Endothelial cell of hepatic sinusoid (primary cell): ENCODE results near the gene ZNF664.

Experiments used
- in situ Hi-C: cut with HindIII; loops from 2 replicates; pipeline ENCODE4 v1.10.0; 2017; ENCODE audit warnings: low sequenced_read_pairs

The ZNF664 gene

DNA sequence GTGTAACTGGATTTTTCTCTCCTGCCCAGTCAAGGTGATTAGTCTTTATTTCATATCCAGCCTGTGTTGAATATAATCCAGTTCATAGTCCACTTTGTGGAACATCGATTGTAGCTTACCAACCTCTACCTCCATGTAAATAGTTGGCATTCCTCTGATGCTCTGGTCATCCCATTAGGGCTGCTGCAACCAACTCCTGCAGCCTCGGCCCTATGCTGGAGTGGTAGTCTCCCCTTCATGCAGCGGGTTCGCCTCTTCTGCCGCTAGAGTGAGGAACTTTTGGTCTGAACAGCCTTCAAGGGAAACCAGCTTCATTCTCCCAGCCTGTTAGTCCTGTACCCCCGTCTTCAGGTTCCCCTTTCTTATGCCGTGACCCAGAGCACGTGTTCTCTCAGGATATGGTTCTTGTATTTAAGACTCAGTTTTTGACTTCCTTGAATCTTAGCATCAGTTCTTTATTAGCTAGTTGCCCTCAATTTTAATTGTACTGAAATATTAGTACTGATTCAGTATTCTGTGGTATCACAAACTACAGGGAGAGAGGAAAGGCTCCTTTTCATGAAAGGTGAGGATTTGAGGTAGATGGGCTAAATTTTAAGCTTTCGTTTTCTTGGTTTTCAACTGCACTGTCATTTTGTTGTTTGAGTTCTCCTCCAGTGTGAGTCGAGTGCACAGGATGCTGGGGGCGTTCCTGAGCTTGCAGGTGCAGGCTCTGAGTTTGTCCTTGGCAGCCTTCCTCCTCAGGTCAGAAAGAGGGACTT is 33.2 kb downstream of the ZNF664 start:
- in situ Hi-C loops: no loop called here

DNA sequence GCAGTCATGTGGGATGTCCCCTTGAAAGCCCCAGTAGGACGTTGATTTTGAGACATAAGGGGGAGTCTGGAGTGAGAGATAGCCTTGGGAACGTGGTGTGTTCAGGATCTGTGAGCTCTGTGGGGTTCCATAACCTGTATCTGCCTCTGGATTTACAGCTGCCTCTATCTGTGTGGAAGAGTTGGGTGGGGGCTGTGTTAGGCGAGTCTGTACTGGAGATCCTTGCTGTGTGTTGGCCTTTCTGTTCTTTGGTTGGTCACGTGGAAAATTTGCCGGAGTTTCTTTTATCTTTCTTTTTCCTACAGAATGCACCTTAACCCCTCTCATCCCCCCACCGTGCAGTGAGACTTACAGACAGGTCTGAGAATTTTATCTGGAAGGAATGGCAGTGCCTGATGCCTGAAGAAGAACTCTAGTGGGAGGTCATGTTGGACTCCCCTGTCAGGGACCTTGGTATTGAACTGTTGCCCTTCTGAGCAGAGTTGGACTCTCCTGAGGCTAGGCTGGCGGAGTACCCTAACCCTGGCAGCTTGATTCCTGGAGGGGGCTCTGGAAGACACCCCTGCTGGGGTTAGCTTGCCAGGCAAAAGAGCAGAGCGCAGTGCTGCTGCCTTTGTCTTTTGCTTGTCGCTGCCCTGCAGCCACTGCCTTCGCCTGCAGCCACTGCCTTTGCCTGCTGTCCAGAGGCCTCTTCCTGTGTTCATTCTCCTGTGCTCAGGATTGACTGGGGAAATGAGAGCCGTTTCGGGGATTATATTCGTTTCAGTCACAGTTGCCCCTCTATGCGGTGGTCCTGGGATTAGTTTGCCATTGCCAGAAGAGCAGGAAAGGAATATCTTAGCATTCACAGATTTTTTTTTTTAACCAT is 34.1 kb downstream of the ZNF664 start:
- in situ Hi-C loops: no loop called here

DNA sequence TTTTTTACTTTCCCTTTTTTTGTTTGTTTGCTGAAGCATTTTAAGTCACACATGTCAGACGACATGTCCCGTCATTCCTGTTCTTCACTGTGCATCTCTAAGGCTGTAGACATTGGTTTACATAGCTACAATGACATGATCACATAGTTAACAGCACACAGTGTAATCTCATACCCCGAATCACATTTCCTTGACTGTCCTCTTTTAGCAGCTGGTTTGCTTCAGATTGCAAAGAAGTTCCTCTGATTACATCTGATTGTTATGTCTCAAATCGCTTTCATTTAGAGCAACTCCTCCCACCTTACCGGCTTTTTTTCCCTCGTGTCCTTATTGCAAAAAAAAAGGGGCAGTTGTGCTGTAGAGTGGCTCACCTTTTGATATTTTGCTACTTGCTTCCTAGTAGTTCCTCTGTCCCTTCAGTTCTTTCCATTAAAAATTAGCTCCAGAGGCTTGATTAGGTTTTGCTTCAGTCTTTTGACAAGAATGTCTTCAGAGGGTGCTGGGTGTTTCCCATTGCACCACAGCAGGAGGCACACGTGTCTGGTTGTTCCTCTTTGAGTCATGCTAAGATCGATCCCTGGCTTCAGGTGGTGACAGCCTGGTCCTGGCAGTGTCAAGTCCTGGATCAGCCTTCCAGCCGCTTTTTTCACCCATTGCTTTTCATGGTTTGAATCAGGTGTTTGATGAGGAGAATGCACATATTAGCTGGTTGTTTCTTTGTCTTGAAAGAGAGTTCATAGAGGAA is 35.0 kb downstream of the ZNF664 start:
- in situ Hi-C loops: no loop called here

DNA sequence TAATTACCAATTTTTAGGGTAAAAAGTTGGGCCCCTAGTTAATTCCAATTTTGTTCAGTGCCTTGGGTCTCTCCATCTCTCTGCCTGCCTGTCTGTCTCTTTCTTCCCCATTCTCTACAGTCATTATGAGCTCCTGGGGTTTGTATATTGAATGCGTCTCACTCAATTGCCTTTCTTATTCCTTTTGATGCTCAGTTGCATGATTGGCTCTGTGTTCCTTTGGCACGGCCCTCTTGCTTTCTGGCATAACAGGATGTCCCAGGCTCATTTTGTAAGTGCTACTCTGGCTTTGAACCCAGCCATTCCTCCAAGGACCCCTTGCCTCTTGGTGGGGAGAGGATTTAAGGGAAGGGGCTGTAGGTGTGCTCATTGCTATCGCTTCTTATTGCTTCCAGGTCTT is 35.6 kb downstream of the ZNF664 start:
- in situ Hi-C loops: no loop called here

DNA sequence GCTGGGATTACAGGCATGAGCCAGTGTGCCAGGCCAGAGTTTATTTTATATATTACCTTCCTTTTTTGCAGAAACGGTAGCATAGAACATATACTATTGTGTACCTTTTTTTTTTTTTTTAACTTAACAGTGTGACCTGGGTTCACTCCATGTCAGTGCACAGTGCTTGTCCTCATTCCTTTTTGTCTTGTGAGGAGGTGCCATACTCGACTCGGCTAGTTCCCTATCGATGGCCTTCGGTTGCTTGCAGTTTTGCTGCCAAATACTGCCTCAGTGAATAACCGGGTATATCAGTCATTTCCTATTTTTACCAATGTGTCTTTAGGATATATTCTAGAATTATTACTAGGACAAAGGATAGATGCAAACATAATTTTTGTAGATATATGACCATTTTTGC is 36.8 kb downstream of the ZNF664 start:
- in situ Hi-C loops: no loop called here

DNA sequence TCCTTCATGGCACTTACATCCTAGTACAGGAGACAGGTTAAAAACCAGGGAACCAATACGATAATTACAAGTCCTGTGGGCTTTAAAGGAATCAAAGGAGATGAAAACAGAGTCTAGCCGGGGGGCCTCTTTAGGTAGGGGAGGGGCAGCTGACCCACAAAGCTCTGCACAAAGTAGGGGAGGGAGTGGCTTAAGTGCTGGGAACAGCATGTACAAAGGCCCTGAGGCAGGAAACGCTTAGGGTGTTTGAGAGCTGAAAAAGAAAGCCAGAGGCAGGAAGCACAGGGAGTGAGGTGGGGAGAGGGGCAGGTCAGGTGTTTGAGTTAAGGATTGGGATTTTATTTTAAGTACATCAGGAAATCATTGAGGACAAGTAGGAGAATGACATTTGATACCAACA is 37.7 kb downstream of the ZNF664 start:
- in situ Hi-C loops: no loop called here

DNA sequence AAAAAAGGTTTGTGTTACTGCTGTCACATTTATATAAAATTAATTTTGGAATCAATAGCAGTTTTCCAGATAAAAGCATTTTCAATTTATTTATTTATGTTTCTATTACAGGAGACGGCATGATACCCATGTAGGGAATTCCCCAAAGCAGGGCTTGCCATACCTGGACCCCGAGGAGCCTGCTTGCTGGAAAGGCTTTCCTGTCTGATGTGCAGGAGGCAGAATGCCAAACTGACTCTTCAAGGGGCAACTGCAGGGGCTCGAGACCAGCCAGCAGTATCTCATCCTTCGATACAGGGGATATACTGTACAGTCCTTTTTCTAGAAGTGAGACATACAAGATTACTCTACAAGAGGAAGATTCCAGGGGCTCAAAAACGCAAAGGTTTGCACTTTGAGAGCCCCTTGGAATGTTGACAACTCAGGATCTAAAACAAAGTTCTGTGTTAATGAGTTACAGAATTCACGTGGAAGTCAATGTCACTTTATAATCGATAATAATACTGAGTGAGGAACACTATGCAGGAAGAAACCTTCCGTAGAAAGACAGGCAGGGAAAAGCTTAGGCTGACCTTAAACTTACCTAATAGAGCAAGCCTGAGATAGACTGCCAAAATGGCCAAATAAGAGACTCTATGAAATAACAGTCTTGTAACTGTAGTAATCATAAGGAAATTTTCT is 38.6 kb downstream of the ZNF664 start:
- in situ Hi-C loops: no loop called here

DNA sequence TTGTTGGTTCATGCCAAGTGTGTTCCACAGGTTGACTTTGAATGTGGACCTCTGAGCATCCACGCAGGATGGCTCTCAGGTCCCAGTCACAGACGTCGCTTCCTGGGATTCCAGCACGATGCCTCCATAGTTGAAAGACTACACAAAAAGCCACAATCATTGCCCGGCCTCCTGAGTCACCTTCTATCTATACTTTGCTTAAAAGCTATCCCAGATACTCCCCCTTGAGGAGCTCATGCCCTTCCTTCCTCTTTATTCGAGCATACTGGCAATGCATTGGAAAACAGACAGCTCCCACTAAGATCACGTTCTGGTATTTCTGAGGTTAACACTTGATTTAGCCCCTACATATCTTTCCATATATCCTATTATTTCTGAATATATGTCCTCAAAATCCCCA is 40.1 kb downstream of the ZNF664 start:
- in situ Hi-C loops: no loop called here

DNA sequence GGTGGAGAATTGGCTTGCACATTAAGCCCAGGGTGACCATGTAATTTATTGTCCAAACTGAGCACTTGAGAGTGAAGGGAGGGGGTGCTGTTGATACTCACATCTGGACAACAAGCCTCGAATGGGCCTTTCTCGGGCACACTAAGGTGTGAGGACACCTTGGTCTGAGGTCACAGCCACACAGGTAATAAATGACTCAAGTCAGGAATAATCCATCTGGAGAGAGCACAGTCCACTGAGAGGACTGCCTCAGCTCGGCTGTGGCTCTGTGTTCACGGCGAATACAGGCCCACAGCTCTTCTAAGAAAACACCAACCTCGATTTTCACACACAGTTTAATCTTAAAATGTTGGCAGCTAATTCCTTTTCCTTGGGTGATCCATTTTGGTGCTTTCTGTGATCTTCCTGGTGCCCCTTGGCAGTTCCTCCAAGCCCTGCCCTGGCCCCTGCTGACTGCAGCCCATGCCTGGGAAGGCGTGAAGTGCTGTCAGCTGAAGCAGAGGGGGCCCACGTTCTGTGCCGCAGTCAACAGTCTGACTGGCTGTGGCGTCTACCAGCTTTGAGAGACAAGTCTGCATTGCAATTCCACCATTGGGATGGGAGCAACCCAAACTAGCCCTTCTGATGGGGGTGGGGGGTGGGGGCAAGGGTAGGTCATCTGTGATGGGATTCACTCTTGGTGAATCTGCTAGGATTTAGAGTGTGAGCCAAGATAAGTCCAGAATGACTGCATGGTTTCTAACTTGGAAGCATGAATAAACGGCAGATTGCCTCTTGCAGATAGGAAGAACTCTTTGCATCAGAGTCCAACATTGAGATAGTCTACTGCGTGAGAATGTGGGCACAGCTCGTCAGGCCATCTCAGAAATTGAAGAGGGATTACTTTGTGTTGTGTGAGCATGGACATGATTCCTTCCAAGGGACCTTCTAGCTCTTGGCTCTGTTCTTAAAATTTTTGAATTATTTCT is 42.8 kb downstream of the ZNF664 start:
- in situ Hi-C loops: no loop called here

DNA sequence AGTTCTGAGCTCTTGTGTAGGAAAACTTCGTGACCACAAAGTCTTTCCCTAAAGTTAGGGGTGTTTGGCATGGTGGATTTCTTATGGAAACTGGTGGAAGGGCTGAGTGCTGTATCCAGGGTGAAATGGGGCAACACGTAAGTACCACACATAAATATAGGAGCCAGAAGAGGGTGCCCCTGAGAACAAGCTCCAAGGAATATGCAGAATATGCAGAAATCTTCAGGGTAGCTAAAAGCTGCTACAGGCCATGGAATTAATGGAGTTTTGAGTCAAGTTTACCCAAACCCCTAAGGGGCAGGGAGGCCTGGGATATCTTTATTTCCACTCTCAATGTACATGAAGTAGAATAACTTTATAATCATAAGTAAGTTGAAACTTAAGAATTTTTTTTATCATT is 44.0 kb downstream of the ZNF664 start:
- in situ Hi-C loops: no loop called here

DNA sequence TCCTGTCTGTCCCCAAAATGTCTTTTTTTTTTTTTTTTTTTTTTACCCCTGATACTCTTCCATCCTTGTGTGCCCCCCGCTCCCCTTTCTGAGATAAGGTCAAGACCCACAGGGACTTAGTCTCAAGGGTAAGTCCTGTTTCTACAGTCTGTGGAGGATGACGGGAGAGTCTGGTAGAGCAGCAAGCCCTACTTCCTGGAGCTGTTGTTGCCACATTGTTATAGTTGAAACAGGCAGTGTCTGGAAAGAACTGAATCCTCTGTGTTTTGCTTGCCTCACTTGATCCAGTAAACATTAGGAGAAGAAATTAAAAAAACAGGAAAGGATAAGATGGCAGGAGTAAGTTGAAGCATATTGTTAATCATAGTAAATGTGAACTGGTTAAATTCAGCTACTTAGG is 45.5 kb downstream of the ZNF664 start:
- in situ Hi-C loops: no loop called here

DNA sequence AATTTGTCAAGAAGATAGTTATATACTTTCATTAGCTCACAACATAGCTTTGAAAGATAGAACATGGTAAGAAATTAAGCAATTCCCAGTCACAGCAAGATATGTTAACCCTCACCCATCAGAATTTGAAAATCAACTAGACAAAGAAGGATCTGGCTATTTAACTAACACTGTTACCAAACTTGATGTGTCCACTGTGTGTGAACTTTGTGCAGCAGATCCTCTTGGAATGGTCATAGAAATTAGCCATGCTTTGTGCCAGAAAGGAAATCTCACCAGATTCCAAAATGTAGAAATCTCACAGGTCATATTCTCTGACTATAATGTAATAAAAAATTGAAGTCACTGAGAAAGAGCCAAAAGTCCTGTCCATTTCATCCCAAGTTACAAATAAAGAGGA is 46.1 kb downstream of the ZNF664 start:
- in situ Hi-C loops: no loop called here

DNA sequence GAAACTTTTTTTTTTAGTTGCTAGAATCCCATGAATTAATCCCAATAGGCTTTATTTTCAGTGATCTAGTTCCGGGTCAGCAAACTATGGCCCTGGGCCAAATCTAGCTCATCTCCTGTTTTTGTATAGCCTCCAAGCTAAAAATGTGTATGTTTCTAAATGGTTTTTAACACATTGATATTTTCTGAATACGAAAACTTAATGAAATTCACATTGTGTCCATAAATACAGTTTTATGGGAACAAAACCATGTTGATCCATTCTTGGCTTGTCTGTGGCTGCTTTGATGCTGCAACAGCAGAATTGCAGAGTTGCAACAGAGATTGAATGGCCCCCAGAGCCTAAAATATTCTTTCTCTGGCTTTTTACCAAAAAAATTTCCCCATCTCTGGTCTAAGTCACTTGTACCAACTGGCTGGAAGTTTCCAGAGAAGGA is 47.5 kb downstream of the ZNF664 start:
- in situ Hi-C loops: no loop called here

DNA sequence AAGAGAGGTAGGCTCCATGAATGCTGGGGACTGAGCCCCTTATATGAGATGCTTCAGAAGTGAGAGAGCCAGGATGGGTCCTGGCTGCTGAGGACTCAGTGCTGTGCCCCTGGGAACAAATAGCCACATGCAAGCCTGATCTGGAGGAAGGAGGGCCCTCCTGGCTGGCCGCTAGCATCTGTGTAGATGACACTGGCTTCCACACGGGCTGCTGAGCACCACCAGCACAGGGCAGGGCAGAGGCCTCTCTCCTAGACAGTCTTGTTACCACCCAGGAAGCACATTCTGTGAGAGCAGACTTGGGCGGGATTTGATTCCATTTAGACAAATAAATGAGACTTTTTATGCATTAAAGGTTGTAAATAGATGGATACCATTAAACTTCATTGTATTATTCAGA is 48.0 kb downstream of the ZNF664 start:
- in situ Hi-C loops: no loop called here

DNA sequence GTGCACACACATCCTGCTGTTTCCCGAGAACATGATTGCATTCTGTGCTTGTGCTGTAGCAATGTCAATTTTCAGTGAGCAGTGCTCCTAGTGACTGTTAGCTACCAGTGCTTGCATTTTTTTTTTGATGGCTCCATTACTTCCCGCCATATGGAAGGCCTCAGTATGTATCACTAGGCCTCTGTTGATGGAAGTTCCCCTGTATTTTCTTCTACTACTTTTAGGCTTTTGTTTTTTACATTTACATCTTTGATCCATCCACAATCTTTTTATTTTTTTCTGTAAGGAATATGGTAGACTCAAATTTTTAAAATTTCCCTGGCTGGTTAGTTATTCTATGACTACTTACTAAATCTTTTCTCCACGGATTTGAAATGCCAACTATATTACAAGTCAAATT is 49.1 kb downstream of the ZNF664 start:
- in situ Hi-C loops: no loop called here

DNA sequence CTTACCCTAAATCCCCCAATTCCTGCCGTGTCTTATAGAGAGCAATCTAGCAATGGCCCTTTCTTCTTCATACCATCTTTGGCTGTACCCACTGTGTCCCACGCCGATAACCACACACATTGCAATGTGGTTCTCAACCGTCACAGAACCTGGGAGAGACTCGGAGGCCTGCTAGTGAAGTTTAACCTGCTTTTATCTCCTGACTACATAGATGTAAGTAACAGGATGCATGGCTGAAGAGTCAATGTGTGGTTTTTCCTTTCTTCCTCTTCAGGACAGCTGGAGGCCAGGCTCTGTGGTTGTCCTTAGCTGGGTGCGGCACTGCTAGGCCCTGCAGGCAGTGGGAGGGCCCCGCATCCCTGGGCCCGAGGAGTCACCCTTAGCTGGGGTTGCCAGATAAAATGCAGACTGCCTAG is 51.3 kb downstream of the ZNF664 start:
- in situ Hi-C loops: no loop called here

DNA sequence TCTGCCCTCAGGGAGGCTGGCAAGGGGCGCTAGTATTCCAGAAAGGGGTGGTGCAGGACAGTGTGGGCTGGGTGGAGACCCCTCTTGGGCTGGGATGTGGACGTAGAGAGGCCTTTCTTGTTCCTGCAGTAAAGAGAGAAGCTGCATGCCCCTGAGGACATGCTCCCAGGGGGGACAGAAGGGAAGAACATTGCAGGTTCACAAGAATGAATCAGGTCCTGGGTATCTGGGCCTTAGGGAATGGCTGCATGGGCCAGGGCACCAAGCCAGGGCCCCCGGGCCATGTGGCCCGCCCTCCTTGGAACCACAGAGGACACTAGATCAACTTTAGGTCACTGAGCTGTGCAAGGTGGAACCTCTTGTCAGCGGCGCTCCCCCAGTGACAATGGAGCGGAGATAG is 51.8 kb downstream of the ZNF664 start:
- in situ Hi-C loops: no loop called here

DNA sequence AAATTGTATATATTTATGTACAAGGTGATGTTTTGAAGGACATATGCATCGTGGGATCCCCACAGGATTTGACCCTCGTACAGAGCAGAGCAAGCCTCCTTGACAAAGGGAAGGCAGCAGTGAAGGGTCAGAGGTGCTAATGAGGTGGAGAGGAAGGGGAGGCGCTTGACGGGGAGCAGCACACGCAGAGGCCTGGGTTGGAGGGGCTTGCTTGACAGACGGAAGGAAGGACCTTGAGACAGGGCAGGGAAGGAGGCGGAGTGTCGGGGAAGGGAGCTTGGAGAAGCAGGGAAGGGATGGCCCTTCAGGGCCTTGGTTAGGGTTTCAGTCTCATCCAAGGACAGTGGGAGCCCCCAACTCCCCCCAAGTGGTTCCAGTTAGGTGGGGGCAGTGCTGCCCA is 52.6 kb downstream of the ZNF664 start:
- in situ Hi-C loops: no loop called here

DNA sequence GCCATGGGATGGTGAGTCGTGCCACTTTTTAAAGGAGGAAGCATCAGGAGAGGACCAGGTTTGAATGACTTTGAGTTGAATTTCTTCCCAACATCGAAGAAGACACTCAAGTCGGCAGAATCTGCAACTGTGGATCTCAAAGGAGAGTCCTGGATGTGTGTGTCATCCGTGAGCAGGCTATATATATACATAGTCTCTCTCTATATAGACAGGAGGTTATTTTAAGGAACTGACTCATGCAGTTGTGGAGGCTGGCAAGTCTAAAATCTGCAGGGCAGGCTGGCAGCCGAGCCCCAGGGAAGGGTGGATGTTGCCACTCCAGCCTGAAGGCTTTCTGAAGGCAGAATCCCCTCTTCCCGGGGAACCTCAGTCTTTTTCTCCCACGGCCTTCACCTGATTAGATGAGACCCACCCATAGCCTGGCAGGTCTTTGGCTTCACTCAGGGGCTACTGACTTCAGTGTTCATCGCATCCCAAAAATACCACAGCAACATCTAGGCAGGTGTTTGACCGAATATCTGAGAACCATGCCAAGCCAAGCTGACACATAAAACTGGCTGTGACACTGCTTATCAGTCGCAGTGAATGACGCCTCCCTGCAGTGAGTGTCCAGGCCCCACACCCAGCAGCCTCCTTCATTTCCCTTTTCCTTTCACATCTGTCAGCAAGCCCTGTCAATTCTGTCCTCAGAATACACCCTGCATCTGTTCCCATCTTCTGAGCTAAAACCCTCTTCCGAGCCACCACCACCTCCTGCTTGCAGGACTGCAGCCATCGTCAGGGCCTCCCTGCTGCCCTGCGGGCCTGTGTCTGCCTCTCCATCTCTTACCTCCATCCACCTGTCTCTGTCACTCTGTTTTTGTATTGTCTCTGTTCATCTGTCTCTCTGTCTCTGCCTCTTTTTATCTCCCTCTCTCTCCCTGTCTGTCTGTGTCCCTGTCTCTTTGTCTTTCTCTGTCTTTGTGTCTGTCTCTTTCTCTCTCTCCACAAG is 54.0 kb downstream of the ZNF664 start:
- in situ Hi-C loops: no loop called here
